GM19324 (cell line): Measurements from ENCODE around the gene NCOR1.
"Not testable (repeated sequence)": the region's sequence is repeated elsewhere in the genome, so short reads cannot be mapped to it uniquely, and the experiment has no call there.

Source experiments
- ATAC-seq: cut with Tn5 transposase; IDR thresholded peaks from one replicate; pipeline ENCODE4 v1.9.1; 2021; ENCODE audit warnings: mild to moderate bottlenecking, moderate library complexity; ENCODE audit not compliant: unreplicated experiment, low FRiP score

NCOR1 gene

GRCh38 chr17:16215273-16215964 is at the start of gene NCOR1:
Gene NCOR1, minus strand, starts transcription at chr17:16215534. Its CDS starts 20,965 bp downstream, at chr17:16194569.
- peak; percentile 81 for ATAC-seq

GRCh38 chr17:16262201-16262600 is 46.9 kb upstream of the NCOR1 start:
- no peak for ATAC-seq

GRCh38 chr17:16261049-16261448 is 45.7 kb upstream of the NCOR1 start:
- no peak for ATAC-seq

- no peak for ATAC-seq
Observed at GRCh38 chr17:16259926-16260325, 44.6 kb upstream of the NCOR1 start.

- ATAC-seq, result no peak
Observed at GRCh38 chr17:16258901-16259300, 43.6 kb upstream of the NCOR1 start.

GRCh38 chr17:16255481-16255921 is 40.2 kb upstream of the NCOR1 start:
- ATAC-seq, result no peak

GRCh38 chr17:16254773-16255400 is 39.6 kb upstream of the NCOR1 start:
- no peak for ATAC-seq

- ATAC-seq, result no peak
Observed at GRCh38 chr17:16251556-16251955, 36.2 kb upstream of the NCOR1 start.

- ATAC-seq, result no peak
Observed at GRCh38 chr17:16251043-16251442, 35.7 kb upstream of the NCOR1 start.

GRCh38 chr17:16250635-16251034 is 35.3 kb upstream of the NCOR1 start:
- ATAC-seq, result no peak

GRCh38 chr17:16247586-16247984 is 32.3 kb upstream of the NCOR1 start:
- ATAC-seq, result no peak

- ATAC-seq, result no peak
Observed at GRCh38 chr17:16243801-16244567, 28.6 kb upstream of the NCOR1 start.

GRCh38 chr17:16243385-16243784 is 28.1 kb upstream of the NCOR1 start:
- ATAC-seq, result no peak

- no peak for ATAC-seq
Observed at GRCh38 chr17:16241906-16242399, 26.6 kb upstream of the NCOR1 start.

- ATAC-seq, result no peak
Observed at GRCh38 chr17:16239931-16240330, 24.6 kb upstream of the NCOR1 start.

GRCh38 chr17:16232391-16232790 is 17.1 kb upstream of the NCOR1 start:
- ATAC-seq, result no peak

- ATAC-seq, result not testable (repeated sequence)
Observed at GRCh38 chr17:16229912-16230561, 14.7 kb upstream of the NCOR1 start.

- no peak for ATAC-seq
Observed at GRCh38 chr17:16222406-16222805, 7.1 kb upstream of the NCOR1 start.

- peak; percentile 45 for ATAC-seq
Observed at GRCh38 chr17:16217002-16217635, 1.8 kb upstream of the NCOR1 start, which contains the start of gene PIGL. Gene PIGL, plus strand, starts transcription at chr17:16217210. Its CDS starts 17 bp downstream, at chr17:16217227.

- not testable (repeated sequence) for ATAC-seq
Observed at GRCh38 chr17:16216341-16217001, 1.1 kb upstream of the NCOR1 start.
